ENCODE results near the gene AMDHD2.

DNA sequence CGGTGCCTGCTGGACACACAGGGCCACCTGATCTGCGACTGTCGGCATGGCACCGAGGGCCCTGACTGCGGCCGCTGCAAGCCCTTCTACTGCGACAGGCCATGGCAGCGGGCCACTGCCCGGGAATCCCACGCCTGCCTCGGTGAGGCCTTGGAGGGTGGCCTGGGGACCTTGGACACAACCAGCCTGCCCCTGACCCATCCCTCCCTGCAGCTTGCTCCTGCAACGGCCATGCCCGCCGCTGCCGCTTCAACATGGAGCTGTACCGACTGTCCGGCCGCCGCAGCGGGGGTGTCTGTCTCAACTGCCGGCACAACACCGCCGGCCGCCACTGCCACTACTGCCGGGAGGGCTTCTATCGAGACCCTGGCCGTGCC is 47.7 kb upstream of the AMDHD2 start:
- TF ChIP-seq, protein P1, sequence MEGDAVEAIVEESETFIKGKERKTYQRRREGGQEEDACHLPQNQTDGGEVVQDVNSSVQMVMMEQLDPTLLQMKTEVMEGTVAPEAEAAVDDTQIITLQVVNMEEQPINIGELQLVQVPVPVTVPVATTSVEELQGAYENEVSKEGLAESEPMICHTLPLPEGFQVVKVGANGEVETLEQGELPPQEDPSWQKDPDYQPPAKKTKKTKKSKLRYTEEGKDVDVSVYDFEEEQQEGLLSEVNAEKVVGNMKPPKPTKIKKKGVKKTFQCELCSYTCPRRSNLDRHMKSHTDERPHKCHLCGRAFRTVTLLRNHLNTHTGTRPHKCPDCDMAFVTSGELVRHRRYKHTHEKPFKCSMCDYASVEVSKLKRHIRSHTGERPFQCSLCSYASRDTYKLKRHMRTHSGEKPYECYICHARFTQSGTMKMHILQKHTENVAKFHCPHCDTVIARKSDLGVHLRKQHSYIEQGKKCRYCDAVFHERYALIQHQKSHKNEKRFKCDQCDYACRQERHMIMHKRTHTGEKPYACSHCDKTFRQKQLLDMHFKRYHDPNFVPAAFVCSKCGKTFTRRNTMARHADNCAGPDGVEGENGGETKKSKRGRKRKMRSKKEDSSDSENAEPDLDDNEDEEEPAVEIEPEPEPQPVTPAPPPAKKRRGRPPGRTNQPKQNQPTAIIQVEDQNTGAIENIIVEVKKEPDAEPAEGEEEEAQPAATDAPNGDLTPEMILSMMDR (IDR thresholded peaks at IDR 0.05): no peak
- no peak for TF ChIP-seq POLR2A (IDR thresholded peaks at IDR 0.05)
